Gastroesophageal sphincter (tissue), 3 donors: Measurements from ENCODE around the gene TBC1D9.

ENCODE experiments used
- EP300 ChIP-seq: sonication (generic); formaldehyde crosslinking; IDR thresholded peaks from one replicate; pipeline ENCODE4 v1.6.1; 2017; ENCODE audit warnings: antibody characterized with exemption, mild to moderate bottlenecking
- POLR2A ChIP-seq, 2 donors: fragments of 450-650 bp; IDR thresholded peaks; one replicate each; pipeline ENCODE4 v1.6.1; 2017; ENCODE audit warnings: antibody characterized with exemption in 2 of 2, mild to moderate bottlenecking in 2 of 2, moderate library complexity in 1 of 2
- POLR2AphosphoS5 ChIP-seq: sonication (generic); formaldehyde crosslinking; IDR thresholded peaks from one replicate; pipeline ENCODE4 v1.6.1; 2017; ENCODE audit warnings: antibody characterized with exemption
- TF ChIP-seq, protein P1 (sequence below), 4 experiments: fragments of 200-600 bp in 2 of 4; fragments of 450-650 bp in 2 of 4; sonication (generic) in 1 of 4; IDR thresholded peaks; one replicate each; pipeline ENCODE4 v1.5.1; 2017 to 2019; ENCODE audit warnings: antibody characterized with exemption in 4 of 4, mild to moderate bottlenecking in 2 of 4, moderate library complexity in 2 of 4

DNA sequence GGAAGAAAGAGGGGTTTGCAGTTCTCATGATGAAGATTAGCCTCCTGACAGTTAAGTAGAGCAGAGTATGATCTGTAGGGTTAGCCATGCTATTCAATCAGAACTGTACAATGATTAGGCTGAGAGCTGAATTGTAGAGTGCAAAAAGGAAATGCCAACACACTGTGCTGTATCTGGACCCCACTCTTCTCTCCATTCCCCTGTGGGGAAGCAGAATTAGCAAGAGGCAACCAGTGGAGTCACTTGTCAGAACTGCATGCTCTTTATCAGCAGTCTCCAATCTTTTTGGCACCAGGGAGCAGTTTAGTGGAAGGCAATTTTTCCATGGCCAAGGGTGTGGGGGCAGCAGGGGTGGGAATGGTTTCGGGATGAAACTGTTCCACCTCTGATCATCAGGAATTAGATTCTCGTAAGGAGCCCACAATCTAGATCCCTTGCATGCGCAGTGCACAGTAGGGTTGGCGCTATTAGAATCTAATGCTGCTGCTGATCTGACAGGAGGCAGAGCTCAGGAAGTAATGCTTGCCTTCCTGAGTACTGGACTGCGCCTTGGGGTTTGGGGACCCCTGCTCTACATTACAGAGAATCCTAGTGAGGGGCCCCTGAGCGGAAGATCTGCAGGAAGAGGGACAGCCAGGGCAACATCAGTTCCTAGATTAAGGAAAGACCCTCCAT is 19.4 kb downstream of the TBC1D9 start:
- TF ChIP-seq POLR2AphosphoS5 = no peak
- TF ChIP-seq, protein P1, sequence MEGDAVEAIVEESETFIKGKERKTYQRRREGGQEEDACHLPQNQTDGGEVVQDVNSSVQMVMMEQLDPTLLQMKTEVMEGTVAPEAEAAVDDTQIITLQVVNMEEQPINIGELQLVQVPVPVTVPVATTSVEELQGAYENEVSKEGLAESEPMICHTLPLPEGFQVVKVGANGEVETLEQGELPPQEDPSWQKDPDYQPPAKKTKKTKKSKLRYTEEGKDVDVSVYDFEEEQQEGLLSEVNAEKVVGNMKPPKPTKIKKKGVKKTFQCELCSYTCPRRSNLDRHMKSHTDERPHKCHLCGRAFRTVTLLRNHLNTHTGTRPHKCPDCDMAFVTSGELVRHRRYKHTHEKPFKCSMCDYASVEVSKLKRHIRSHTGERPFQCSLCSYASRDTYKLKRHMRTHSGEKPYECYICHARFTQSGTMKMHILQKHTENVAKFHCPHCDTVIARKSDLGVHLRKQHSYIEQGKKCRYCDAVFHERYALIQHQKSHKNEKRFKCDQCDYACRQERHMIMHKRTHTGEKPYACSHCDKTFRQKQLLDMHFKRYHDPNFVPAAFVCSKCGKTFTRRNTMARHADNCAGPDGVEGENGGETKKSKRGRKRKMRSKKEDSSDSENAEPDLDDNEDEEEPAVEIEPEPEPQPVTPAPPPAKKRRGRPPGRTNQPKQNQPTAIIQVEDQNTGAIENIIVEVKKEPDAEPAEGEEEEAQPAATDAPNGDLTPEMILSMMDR (IDR thresholded peaks at IDR 0.05) = no peak
- no peak for TF ChIP-seq POLR2A (IDR thresholded peaks at IDR 0.05)
- no peak for TF ChIP-seq EP300
